GM10248 (cell line): ENCODE measurements around the gene DVL3.
"Not testable (repeated sequence)": the region's sequence is repeated elsewhere in the genome, so short reads cannot be mapped to it uniquely, and the experiment has no call there.

ENCODE experiments used
- CTCF ChIA-PET: fragments of 300-600 bp; sonication (Branson Sonifier 250); formaldehyde crosslinking; extraction: SDS; loops from one replicate; lab custom pipeline; 2021; ENCODE audit warnings: antibody characterized with exemption; lab: Yijun Ruan, JAX
- POLR2A ChIA-PET: fragments of 350-650 bp; sonication (Branson Sonifier 250); formaldehyde crosslinking; extraction: SDS; loops from one replicate; lab custom pipeline; 2020; ENCODE audit warnings: antibody characterized with exemption; lab: Yijun Ruan, JAX
- DNase-seq: peaks from one replicate; pipeline ENCODE4 v3.0.0; 2012; ENCODE audit errors: extremely low spot score
- TF ChIP-seq, protein P1 (sequence below): IDR thresholded peaks from 2 replicates; pipeline ENCODE4 v1.5.1; 2012; ENCODE audit warnings: mild to moderate bottlenecking, low read depth; ENCODE audit errors: extremely low read depth, missing control alignments, control extremely low read depth

Gene DVL3

GRCh38 chr3:184149123-184149522, 6.1 kb upstream of the DVL3 start:
- POLR2A ChIA-PET: interaction anchor here (0.7 kb wide), 1 partner anchor 239 kb away, joined by 6 read pairs; no protein-coding TSS in a partner anchor

GRCh38 chr3:184149770-184150169, 5.4 kb upstream of the DVL3 start:
- CTCF ChIA-PET: interaction anchor here (1.4 to 1.7 kb wide), 2 partner anchors 12 to 78 kb away, joined by 4 to 6 read pairs; no protein-coding TSS in a partner anchor
- POLR2A ChIA-PET, DNase-seq: not testable (repeated sequence)

More at GRCh38 chr3:184149123-184149522, 6.1 kb upstream of the DVL3 start:
- DNase-seq: no peak
- TF ChIP-seq, protein P1, sequence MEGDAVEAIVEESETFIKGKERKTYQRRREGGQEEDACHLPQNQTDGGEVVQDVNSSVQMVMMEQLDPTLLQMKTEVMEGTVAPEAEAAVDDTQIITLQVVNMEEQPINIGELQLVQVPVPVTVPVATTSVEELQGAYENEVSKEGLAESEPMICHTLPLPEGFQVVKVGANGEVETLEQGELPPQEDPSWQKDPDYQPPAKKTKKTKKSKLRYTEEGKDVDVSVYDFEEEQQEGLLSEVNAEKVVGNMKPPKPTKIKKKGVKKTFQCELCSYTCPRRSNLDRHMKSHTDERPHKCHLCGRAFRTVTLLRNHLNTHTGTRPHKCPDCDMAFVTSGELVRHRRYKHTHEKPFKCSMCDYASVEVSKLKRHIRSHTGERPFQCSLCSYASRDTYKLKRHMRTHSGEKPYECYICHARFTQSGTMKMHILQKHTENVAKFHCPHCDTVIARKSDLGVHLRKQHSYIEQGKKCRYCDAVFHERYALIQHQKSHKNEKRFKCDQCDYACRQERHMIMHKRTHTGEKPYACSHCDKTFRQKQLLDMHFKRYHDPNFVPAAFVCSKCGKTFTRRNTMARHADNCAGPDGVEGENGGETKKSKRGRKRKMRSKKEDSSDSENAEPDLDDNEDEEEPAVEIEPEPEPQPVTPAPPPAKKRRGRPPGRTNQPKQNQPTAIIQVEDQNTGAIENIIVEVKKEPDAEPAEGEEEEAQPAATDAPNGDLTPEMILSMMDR: no peak
- CTCF ChIA-PET: interaction anchor here (0.7 to 1.7 kb wide), 5 partner anchors 12 to 247 kb away, joined by 3 to 6 read pairs (median 4); partner anchors contain the start of gene EIF2B5

GRCh38 chr3:184155644-184156521, 706 bp downstream of the DVL3 start:
- TF ChIP-seq, protein P1: no peak
- ChIA-PET CTCF (interaction anchor here (0.8 to 1.2 kb wide), 6 partner anchors 10 to 271 kb away, joined by 3 read pairs; partner anchors contain the start of genes EEF1AKMT4 and PARL), POLR2A (interaction anchor here (0.6 to 0.7 kb wide), 3 partner anchors 16 to 66 kb away, joined by 3 to 4 read pairs (median 4); no protein-coding TSS in a partner anchor)
- DNase-seq: peak; percentile 53

DNA sequence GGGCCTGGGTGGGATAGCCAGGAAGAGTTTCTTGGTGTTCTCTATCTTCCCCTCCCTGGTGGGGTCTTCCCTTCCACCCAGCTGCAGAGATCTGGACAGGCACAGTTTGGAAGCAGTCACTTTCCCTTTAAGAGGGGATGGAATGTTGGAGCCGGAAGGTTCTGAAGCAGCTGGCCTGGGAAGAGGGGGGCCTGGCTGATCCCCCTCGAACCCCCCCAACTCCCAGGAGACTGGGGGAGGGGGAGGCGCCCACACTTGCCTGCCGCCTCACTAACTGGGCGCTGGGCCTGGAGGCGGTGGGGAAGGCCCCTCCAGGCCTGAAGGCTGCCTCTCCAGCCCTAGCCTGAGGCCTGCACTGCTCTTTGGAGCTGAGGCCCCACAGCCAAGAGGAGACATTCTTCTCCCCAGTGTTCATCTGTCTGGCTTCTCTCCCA, 1.4 kb downstream of the DVL3 start:
- DNase-seq: peak; percentile 49

GRCh38 chr3:184157206-184157605, 2.0 kb downstream of the DVL3 start:
- CTCF ChIA-PET: interaction anchor here (1.1 to 1.3 kb wide), 5 partner anchors 11 to 273 kb away, joined by 3 to 5 read pairs (median 3); partner anchors contain the start of genes EEF1AKMT4 and PARL
- DNase-seq: no peak

More for the DNA sequence above, 1.4 kb downstream of the DVL3 start:
- CTCF ChIA-PET: interaction anchor here (1.1 to 1.2 kb wide), 3 partner anchors 11 to 272 kb away, joined by 3 read pairs; partner anchors contain the start of genes EEF1AKMT4 and PARL
- TF ChIP-seq, protein P1: no peak
- POLR2A ChIA-PET: interaction anchor here (0.7 kb wide), 1 partner anchor 42 kb away, joined by 4 read pairs; no protein-coding TSS in a partner anchor

GRCh38 chr3:184158404-184158803, 3.2 kb downstream of the DVL3 start:
- CTCF ChIA-PET: interaction anchor here (1.2 to 1.4 kb wide), 4 partner anchors 10 to 24 kb away, joined by 3 to 6 read pairs (median 4); no protein-coding TSS in a partner anchor
- TF ChIP-seq, protein P1: no peak
- POLR2A ChIA-PET: no interaction called here
- no peak for DNase-seq

More at GRCh38 chr3:184157206-184157605, 2.0 kb downstream of the DVL3 start:
- POLR2A ChIA-PET: no interaction called here
- TF ChIP-seq, protein P1: no peak
